Suppressor macrophage (primary cell): Measurements from ENCODE around the gene ADORA2A.

ENCODE experiments used
- DNase-seq, 4 experiments: peaks; one replicate each; pipeline ENCODE4 v3.0.0-alpha.2; 2020 to 2022
- total RNA-seq, 17 experiments: gene quantifications; one replicate each; lab custom pipeline; 2026; ENCODE audit warnings: mixed read lengths in 6 of 17, inconsistent platforms in 3 of 17; lab: John Stamatoyannopoulos, UW

ADORA2A gene
- total RNA-seq = 0 to 28.1 (median 1.8) reads per million in 17 experiments

DNA sequence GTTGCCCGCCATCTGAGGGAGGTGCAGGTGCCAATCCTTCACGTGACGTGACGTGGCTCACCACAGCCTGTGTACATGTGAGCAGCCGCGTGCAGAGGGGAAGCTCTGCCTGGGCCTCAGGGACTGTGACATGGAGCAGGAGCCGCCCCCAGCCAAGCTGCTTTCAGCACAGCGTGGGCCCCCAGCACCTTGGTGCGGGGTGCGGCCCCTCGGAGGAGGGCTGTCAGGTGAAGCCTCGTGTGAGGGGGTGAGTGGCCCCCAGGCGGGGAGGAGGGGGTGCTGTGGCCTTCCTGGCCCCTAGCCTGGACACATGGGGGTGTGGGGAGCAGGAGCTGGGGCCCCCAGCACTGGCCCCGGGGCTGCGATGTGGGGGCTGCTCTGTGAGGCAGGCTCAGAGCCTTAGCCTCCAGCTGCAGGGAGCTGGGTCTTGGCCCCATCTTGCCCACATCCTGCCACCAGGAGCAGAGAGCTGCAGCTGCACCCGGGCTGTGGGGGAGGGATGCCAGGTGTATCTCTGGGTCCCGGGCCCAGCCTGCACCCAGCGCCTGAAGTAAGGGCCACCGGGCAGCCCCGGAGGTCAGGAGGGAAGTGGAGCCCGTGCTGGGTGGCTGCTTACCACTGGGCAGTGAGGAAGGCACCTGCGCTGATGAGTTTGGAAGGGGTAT lies at the start of gene ADORA2A:
Gene ADORA2A (plus strand): TSS at position 100 of the 665 bp plus-strand sequence. CDS start 5,806 bp downstream, outside the sequence.
- peak in 3 of 4 experiments; percentile 30 to 52 (median 51) for DNase-seq

DNA sequence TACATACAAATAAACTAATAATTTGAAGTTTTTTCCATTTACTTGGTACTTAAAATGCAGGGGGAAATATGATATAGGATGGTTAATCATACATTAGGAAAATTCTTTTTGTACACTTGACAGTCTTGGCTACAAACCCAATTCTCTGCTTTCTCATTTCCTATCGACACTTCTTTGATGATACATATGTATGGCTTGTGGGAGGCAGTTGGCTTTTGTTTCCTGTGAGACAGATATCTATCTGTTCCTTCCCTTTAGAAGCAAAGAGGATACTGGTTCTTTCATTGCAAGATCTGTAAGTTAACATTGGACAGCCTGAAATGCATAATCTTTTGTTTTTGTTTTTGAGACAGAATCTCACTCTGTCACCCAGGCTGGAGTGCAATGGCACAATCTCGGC lies 47.9 kb upstream of the ADORA2A start:
- peak in 1 of 4 experiments; percentile 21 for DNase-seq

DNA sequence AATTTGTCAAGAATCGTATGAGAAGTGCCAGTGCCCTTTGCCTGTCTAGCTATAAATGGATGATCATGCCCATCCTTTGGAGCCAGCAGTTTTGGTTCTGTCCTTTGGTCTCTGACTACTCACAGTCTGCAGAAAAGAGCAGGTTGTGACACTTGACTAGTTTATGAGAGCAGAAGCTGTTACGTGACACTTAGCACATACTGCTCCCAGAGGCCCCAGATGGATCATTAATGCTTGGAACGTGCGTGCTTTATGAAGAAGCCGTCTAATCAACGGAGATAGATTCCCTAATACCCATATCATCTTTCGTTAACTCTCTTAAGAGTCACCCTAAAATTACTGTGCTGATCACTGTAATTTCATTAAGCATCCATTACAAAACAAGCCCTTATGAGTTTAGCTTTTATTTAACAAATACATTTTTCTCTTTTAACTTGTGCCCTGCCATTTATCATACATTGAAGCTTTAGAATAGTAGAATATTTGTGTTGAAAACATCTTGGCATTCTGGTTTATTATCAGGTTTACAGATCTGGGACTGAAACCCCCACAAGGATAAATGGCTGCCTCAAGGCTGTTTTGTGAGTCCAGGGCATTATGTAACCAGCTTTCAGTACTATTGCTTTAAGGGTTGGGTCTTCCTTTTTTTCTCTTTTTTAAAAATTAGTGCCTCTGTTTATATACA lies 47.0 kb upstream of the ADORA2A start:
- no peak for DNase-seq

DNA sequence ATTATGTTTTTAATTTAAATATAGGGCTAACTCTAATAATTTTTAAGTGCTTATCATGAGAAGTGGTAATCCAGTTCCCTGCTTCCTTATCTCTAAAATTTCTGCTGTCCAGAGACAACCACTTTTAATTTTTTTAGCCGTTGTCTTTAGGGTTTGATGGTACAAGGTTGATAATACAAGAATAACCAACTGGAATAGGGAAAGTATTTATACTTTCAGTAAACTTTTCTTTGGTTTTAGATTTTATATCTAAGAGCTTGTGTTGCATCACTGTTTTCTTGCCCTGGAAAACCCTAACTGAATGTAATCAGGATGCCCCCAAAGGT lies 46.5 kb upstream of the ADORA2A start:
- no peak for DNase-seq

DNA sequence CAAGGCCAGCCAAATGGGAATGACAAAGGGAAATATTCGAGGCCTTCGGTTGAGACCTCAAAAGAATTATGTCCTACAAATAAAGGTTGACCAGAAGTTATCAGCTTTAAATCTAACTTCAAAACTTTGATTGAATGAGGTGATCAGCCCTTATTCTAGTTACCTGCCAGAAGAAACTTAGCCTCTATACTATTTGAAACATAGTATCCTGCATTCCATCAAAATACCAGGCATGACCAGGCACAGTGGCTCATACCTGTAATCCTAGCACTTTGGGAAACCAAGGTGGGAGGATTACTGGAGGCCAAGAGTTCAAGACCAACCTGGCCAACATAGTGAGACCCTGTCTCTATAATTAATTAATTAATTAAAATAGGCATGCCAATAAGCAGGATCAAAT lies 44.3 kb upstream of the ADORA2A start:
- DNase-seq = no peak

DNA sequence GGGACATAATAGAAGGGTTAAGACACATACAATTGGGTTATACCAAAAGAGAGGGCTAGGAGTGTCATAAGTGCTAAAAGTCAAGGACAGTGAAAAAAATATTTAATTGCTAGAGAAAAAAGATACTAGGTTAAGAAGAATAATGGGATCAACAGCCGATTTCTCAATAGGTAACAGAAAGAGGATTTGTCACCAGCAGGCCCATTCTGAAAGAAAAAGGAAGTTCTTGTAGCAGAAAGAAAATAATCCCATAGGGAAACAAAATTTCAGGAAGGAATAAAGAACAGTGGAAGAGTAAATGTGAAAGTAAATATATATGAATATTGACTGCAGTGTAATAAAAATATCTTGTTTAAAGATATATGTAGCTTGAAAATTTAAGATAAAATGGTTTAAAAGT lies 43.3 kb upstream of the ADORA2A start:
- DNase-seq = peak in 3 of 4 experiments; percentile 29 to 72 (median 61)

DNA sequence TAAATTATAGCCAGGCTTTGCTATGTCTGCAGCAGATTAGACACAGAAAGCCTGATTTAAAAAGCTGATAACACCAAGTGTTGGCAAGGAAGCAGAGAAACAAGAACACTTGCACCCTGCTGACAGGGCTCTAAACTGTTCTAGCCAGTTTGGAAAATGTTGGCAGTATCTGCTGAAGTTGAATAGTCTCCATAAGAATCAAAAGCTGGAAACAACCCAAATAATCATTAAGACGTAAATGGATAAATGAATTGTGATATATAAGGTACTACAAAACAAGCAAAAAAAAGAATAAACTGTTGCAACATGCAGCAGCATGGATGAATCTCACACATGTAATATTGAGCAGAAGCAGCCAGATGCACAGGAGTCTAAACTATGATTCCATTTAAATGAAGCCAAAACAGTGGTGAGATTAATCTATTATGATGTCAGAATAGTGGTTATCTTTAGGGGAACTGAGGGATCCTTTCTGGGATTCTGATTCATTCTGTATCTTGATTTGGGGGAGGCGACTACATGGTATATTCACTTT lies 40.4 kb upstream of the ADORA2A start:
- no peak for DNase-seq

DNA sequence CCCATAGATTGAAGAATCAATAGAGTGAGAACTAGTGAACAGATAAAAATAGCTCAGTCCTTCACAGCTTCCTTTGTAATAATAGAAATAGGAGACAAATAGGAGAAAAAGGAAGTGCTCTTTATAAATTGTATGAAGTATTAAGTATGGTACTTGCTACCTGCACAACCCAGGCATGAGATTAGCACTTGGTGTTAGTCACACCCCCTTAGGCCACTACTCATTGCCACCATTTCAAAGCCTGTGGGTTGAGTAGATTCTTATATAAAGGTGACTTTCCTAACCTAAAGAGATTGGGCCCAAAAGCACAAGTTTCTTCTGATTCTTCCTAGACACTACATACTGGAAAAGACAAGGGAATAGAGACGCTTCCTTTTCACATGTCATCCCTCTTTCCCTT lies 37.7 kb upstream of the ADORA2A start:
- no peak for DNase-seq

DNA sequence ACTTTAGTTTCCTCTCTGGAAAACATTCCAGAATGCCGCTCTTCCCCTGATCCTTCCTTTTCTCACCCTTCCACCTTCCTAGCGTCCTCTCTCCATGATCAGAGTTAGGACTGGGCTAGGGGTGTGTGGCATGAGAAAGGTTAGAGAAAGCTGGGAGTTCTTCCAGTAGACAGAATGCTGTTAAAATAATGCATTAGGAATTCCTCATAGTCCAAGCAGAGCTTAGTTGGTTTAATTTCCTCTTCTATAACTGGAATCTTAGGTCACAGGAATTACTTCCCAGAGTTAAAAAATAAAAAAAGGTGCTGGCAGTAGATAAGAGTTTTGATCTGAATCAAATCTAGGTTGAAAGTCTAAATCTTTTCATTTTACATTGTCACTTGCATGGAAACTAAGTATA lies 37.2 kb upstream of the ADORA2A start:
- DNase-seq = no peak

DNA sequence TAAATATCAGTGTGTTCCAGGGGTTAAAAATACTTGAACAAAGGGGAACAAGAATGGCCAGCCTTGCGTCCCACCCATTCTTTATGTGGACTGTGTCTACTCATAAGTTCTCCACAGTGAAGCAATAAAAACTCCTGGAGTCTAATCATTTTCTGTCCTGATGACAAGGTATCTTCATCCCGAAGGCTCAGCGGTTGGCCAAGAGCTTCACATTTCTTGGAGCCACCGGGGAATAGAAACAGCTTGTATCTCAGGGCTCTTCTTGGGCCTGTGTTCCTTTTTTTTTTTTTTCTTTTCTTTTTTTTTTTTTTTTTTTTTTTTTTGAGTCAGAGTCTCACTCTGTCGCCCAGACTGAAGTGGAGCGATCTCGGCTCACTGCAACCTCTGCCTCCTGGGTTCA lies 36.8 kb upstream of the ADORA2A start:
- DNase-seq = no peak

DNA sequence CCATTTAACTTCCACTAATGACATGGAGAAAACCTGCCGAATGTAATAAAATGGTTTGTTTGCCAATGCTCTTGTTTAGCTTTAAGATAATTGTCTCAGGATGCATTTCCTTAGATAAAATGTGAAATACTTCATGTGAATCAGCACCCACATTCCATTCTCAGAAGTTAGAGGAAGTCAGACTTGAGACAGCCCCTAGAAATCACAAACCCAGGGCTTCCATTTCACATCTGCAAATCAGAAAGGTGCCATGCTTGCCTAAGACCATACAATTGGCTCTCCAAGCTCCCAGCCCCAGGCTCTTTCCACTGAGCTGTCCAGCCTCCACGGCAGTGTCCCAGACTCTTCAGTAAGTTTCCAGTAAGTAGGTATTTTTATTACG lies 35.6 kb upstream of the ADORA2A start:
- peak; percentile 9 to 50 (median 43) for DNase-seq

DNA sequence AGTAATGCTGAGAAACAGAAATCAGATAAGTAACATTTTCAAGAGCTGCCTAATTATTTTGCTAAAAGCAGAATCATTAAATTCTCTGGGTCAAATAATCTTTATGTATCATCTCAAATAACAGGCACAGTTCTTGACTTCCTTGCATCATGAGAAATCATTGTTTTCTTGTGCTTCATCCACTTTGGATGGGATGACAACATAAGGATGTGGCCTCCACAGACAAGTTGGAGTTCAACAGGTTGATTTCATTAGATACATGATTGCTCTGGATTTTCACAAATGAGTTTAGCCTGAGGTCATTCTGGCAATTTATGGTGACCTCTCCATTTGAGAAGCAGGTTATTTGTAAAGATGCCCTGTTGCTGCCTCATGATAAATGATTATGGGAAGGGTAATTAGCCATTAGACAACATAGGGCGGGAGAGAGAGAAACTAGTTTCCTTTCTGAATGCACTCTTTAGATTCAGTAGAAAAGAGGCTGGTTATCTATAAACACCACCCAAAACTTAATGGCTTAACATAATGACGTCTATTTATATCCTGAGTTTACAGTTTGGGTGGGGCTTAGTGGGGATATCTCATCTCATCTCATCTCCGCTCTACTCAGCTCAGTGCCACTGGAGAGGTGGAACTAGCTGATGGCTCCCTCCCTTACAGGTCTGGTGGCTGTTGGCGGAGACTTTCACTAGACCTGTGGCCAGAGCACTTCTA lies 35.0 kb upstream of the ADORA2A start:
- DNase-seq = no peak

DNA sequence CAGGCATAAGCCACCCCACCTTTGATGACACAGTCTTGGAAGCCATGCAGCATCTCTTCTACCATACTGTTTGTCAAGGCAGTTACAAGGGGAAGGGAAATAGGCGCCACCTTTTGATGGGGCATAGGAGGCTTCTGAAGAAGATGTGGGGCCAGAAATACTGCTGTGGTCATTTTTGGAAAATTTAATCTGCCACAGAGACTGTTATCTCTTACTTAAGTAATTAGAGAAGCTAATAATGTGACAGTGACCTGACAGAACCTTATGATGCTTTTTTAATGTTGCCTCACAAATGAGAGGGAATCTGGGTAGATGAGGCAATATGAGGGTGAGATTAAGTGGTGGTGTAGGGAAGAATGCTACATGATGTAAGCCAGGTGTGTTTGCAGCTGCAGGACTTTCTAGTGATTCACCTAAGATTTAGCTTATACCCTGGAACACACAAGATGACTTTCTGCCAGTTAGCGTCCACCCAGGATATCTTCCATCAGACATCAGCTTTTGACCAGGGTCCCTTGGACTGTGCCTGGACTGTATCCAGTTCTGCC lies 34.3 kb upstream of the ADORA2A start:
- DNase-seq = no peak

DNA sequence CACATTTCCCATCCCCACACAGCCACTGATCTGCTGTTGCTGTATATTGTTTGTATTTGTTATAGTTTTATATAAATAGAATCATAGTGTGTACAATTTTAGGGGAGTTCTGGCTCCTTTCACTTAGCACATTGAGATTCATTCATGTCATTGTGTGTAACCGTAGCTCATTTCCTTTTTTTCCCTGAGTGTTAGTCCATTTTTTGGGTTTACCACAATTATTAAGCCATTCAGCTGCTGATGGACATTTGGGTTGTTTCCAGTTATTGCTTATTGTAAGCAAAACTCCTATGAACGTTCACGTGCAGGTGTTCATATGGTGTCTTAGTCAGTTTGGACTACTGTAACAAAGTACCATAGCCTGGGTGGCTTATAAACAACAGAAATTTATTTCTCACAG lies 33.6 kb upstream of the ADORA2A start:
- no peak for DNase-seq

DNA sequence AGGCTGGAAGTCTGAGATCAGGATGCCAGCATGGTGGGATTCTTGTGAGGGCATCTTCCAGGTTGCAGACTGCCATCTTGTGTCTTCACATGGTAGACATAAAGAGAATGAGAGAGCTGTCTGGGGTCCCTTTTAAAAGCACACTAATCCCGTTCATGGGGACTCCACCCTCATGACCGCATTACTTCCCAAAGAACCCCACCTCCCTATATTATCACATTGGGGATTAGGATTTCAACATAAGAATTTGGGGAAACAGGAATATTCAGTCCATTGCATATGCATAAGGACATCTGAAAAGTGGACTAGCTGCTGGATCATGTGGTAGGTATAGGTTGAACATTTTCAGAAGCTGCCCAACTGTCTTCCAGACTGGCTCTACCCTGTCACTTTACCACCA lies 33.1 kb upstream of the ADORA2A start:
- DNase-seq = no peak

DNA sequence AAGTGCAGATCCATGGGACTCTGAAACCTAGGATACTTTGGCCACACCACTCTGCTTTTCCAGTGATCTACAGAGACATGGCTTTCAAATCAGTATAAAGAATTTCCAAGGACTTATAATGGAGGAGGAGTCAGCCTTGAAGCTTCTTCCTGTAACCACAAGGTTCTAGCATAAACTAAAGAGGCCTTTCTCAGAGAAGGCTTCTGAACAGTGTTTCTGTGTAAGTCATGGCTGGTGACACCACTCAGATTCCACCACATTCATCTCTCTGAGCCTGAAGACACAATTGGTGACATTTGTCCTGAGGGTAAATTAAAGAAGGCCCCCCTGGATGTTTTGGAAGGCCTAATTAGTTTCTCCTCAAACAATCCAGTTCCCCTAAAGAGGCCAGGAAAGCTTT lies 29.0 kb upstream of the ADORA2A start:
- no peak for DNase-seq

DNA sequence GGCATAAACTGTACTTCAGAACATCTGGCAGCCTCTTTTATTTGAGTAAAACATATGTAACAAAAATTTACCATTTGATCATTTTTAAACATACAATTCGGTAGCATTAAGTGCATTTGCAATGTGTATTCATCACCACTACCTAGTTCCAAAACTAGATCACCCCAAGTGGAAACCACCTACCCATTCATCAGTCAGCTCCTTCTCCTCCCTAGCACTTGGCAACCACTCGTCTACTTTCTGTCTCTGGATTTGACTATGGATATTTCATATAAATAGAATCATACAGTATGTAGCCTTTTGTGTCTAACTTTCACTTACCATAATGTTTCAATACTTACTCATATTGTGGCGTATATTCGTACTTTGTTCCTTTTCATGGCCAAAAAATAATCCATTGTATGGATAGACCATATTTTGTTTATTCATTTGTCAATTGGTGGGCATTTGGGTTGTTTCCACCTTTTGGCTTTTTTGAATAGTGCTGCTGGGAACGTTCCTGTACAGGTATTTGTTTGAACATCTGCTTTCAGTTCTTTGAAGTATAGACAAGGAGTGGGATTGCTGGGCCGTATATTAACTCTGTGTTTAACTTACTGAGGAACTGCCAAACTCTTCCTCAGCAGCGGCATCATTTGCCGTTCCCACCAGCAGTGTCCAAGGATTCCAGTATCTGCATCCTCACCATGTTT lies 27.2 kb upstream of the ADORA2A start:
- no peak for DNase-seq

DNA sequence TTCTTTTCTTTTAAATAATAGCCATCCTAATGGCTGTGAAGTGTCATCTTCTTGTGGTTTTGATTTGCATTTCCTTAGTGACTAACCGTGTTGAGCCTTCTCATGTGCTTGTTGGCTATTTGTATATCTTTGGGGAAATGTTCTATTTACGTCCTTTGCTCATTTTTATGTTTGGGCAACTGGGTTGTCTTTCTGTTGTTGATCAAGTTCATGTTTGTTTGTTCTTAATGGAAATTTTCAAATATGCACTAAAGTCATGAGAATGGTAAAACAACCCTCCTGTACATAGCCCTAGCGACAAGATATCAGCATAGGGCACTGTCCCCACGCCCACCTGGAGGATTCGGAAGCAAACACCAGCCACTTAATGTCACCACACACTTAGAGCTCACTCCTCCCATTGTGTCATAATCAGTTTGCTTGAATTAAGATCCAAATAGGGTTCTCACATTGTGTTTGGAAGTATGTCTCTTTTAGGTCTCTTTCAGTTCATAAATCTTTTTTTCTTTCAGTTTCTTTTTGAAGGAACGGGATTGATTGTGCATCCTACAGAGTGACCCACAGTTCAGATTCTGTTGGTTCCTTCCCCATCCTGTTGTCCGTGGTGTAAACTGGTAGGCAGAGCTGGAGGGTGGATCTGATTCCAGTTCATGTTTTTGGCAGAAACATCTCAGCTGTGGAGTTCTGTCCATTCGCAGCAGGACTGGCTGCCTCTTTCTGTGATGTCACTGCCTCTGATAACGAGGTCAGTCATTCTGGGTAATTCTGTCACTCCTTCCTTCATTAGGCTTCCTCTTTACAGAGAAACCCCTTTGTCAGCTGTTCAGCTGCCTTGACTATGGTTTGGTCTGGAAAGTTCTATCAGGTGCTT lies 26.4 kb upstream of the ADORA2A start:
- DNase-seq = peak; percentile 63 to 85 (median 73)

DNA sequence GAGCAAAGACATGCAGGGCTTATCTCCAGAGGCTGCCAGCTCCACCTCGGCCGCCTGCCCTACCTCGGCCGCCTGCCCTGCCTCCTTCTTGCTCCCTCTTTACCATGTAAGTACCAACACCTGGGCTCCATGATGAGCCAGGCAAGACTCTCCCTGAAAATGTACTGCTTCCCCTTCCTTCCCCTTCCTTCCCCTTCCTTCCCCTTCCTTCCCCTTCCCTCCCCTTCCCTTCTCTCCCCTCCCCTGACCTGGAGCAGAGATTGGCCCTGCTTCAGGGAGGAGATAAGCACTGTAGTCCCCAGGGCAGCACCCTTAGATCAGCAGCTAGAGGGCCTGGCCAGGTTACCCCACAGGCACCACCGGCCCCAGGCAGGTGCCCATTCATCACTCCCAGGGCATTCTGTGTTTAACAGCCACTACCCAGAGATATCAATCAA lies 25.4 kb upstream of the ADORA2A start:
- peak in 1 of 4 experiments; percentile 12 for DNase-seq

DNA sequence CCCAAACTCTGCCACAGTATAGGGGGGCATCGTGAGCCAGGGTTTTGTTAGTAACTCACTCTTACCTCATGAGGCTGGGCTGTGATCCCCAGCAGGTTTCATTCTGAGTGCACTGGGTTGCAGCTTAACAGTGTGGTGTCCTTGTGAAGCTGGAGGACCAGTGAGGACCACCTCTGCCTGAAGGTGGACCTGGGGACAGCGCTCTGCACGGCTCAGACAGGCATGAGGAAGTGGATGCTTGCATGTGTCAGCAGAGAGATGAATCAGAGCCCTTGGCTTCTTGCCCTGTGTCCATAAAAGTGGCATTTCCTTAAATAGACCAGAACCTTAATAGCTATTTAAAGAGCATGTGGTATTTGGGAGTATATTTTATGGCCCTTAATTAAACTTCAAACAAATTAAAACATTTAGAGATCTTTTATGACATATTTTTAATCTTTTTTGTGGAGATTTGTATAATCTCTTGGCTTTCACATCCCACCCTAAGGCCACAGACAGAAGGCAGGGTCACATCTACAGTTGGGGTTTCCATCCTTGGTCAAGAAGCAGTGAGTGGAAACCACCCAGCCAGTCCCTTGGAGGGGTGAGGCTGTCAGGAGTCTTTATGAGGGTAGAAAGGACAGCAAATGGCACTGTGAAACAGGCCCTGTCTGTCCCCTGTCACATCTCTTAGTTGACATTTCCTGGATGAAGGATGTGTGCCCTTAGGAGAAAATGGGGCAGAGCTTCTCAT lies 24.8 kb upstream of the ADORA2A start:
- peak; percentile 87 to 93 (median 90) for DNase-seq

DNA sequence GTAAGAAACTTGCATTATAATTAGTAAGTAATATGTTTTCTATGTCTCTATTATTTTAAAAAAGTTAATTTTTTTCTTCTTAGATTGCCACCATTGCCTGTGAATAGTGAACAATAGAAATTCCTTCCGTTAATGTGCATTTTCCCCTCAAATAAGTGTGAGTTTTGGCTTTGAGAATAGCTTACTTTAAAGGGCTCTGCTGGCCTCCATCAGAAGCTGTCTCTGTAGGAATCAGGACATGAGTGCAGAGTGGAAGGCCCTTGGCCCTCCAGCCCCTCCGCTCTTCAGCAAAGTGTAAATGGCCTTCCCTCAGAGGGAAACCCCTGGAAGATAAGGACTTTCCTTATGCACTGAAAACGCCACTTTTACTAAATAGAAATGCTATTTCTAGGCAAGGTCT lies 24.1 kb upstream of the ADORA2A start:
- no peak for DNase-seq
